HG02840 (cell line): ENCODE measurements around the gene SFXN5.
"Not testable (repeated sequence)": the region's sequence is repeated elsewhere in the genome, so short reads cannot be mapped to it uniquely, and the experiment has no call there.

ENCODE experiments used
- ATAC-seq: cut with Tn5 transposase; IDR thresholded peaks from one replicate; pipeline ENCODE4 v1.9.1; 2021; ENCODE audit warnings: mild to moderate bottlenecking, moderate library complexity, moderate number of reproducible peaks; ENCODE audit not compliant: unreplicated experiment, low FRiP score

The SFXN5 gene

GRCh38 chr2:73080321-73081131 lies 9.0 kb upstream of the SFXN5 start:
- no peak for ATAC-seq

- no peak for ATAC-seq
Observed at GRCh38 chr2:73079636-73080035, 8.1 kb upstream of the SFXN5 start.

GRCh38 chr2:73078457-73079411 lies 7.2 kb upstream of the SFXN5 start:
- no peak for ATAC-seq

- ATAC-seq = no peak
Observed at GRCh38 chr2:73077424-73077795, 5.9 kb upstream of the SFXN5 start.

GRCh38 chr2:73076701-73077423 lies 5.3 kb upstream of the SFXN5 start:
- ATAC-seq = no peak

GRCh38 chr2:73075477-73076373 lies 4.2 kb upstream of the SFXN5 start:
- ATAC-seq = no peak

GRCh38 chr2:73074110-73075069 lies 2.9 kb upstream of the SFXN5 start:
- ATAC-seq = no peak

- ATAC-seq = no peak
Observed at GRCh38 chr2:73072416-73072815, 904 bp upstream of the SFXN5 start.

GRCh38 chr2:73072129-73072395 lies 550 bp upstream of the SFXN5 start:
- ATAC-seq = peak; percentile 1

- peak; percentile 24 for ATAC-seq
Observed at GRCh38 chr2:73070643-73071359, 711 bp downstream of the SFXN5 start.

- no peak for ATAC-seq
Observed at GRCh38 chr2:73069855-73070642, 1.5 kb downstream of the SFXN5 start.

- ATAC-seq = no peak
Observed at GRCh38 chr2:73069041-73069854, 2.3 kb downstream of the SFXN5 start.

- ATAC-seq = no peak
Observed at GRCh38 chr2:73068147-73068546, 3.4 kb downstream of the SFXN5 start.

GRCh38 chr2:73067043-73067442 lies 4.5 kb downstream of the SFXN5 start:
- no peak for ATAC-seq

- ATAC-seq = not testable (repeated sequence)
Observed at GRCh38 chr2:73065070-73065469, 6.4 kb downstream of the SFXN5 start.
